Measurements from ENCODE around the gene CRADD.

GRCh38 chr12:93789767-93790166 lies 112.6 kb downstream of the CRADD start:
- no peak for TF ChIP-seq POLR2A (IDR thresholded peaks at IDR 0.05)
- TF ChIP-seq CTCF (IDR thresholded peaks at IDR 0.05 in 4 of 5, conservative IDR thresholded peaks at IDR 0.05 in 1 of 5): no peak

Measured in gastrocnemius medialis (tissue), 4 donors.